Kidney (tissue), 14 donors: Measurements from ENCODE around the gene RALGAPB. TPM values are rescaled to one million over a fixed set of nuclear protein-coding genes. Genes with fewer than 3 reads are reported as not detected.
A peak's percentile ranks its signal among the peaks of the same experiment; 100 is the strongest.

Experiments used
- DNase-seq, 5 donors: peaks; one replicate each; pipeline ENCODE4 v3.0.0-alpha.2; 2013 to 2020
- FAIRE-seq: peaks from 2 replicates; lab custom pipeline; 2012; peaks lifted over from hg19 to GRCh38; lab: Jason Lieb, UNC
- H3K27ac ChIP-seq, 2 donors: one replicate each; pipeline ENCODE4 v1.7.0; 2013; ENCODE audit warnings: low read depth in 2 of 2, low read length in 2 of 2, inconsistent platforms in 1 of 2
- H3K27me3 ChIP-seq: one replicate; pipeline ENCODE4 v1.7.1; 2013; ENCODE audit warnings: low read length, inconsistent platforms; ENCODE audit not compliant: control insufficient read depth, insufficient read depth
- H3K36me3 ChIP-seq, 3 donors: one replicate each; pipeline versions ENCODE4 v1.7.0 to v1.7.1; 2013; ENCODE audit warnings: low read length in 3 of 3, control low read depth in 1 of 3, inconsistent platforms in 1 of 3; ENCODE audit not compliant: insufficient read depth in 3 of 3, control insufficient read depth in 2 of 3
- H3K4me1 ChIP-seq, 3 donors: one replicate each; pipeline versions ENCODE4 v1.7.0 to v1.7.1; 2013; ENCODE audit warnings: low read length in 3 of 3, inconsistent platforms in 1 of 3, low read depth in 1 of 3; ENCODE audit not compliant: control insufficient read depth in 2 of 3, insufficient read depth in 2 of 3
- H3K4me3 ChIP-seq, 3 donors: one replicate each; pipeline versions ENCODE4 v1.7.0 to v1.8.1; 2013; ENCODE audit warnings: low read length in 3 of 3, control low read depth in 1 of 3, inconsistent platforms in 1 of 3
- H3K9ac ChIP-seq, 3 donors: one replicate each; pipeline versions ENCODE4 v1.7.0 to v1.7.1; 2013; ENCODE audit warnings: low read length in 3 of 3, control low read depth in 1 of 3, inconsistent platforms in 1 of 3
- H3K9me3 ChIP-seq, 3 donors: one replicate each; pipeline versions ENCODE4 v1.7.0 to v1.7.1; 2013; ENCODE audit warnings: low read length in 3 of 3, control low read depth in 1 of 3, inconsistent platforms in 1 of 3; ENCODE audit not compliant: control insufficient read depth in 2 of 3, insufficient read depth in 1 of 3
- CTCF ChIP-seq: IDR thresholded peaks from 3 replicates; pipeline ENCODE4 v1.5.1; 2012; ENCODE audit warnings: mild to moderate bottlenecking, moderate library complexity, borderline replicate concordance; ENCODE audit not compliant: insufficient read depth; ENCODE audit errors: extremely low read depth
- intact Hi-C: fragments of 100-400 bp; cut with DNase I; formaldehyde crosslinking; loops from one replicate; pipeline ENCODE4 v1.11.1; 2022
- polyA plus RNA-seq: library from polyadenylated mRNA; stranded (reverse); fragments of 350-450 nt; fragmentation: Illumina TruSeq; extraction: RNeasy Lipid Tissue Mini Kit (QIAGEN cat#74804); gene quantifications from one replicate; pipeline ENCODE4 v1.2.3, GENCODE V29; 2014; ENCODE audit warnings: low read depth, low replicate concordance; ENCODE audit not compliant: insufficient read depth
- total RNA-seq: library from RNA; stranded (reverse); fragmentation: NEBNext Ultra II Directional; extraction: Animal tissue kit (Norgen Biotek cat#: 25700); gene quantifications from one replicate; pipeline ENCODE4 v1.2.1, GENCODE V29; 2021
- donor health status: control.
- donor health status: control.
- donor health status: control.
- donor health status: control.
- donor health status: control.
- donor health status: DM: yes; HTN: yes; CAD: no.
- donor health status: Normal renal cell carcinoma (clear cell type).

Gene RALGAPB
- total and polyA plus RNA-seq, 2 donors from 2014 or later: 9.4 to 43.3 TPM

GRCh38 chr20:38450412-38450975, 22.1 kb upstream of the RALGAPB start:
- H3K27ac ChIP-seq: no peak overlapping the region
- TF ChIP-seq CTCF: no peak
- DNase-seq: no peak

DNA sequence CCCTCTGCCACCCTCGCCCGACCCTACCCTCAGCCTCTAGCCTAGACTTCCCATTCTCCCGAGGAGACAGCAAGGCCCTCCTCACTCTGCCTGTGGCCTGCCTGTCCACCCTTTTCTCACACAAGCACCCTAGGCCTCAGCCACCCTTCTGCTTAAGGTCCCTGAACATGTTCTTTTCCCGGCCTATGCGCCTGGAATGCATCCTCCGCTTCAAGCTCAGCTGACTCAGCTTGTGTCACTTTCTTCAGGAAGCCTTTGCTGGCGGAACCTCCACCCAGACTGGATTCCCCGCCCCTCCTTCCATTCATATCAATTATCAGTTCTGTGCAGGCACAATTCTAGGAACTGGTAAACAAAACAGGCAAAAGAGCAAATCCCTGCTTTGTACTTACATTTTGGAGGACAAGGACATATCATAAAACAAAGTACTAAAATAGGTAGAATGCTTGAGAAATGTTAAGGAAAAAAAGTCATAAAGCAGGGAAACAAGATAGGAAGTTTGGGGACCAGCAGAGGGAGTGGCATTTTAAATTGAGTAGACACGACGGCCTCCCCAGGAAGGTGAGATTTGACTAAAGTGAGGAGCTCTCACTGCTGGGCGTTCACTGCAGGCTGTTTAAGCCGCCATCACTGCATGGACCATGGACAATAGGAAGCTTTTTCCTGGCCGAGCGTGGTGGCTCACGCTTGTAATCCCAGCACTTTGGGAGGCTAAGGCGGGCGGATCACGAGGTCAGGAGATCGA, 19.6 kb upstream of the RALGAPB start:
- peaks cover 0 to 18% (median 8%) of the 10 kb centered on the region in 3 donors for H3K36me3 ChIP-seq
- DNase-seq (no peak), FAIRE-seq (no peak)
- no peak overlapping the region for H3K9ac ChIP-seq
- H3K27ac ChIP-seq: peak overlapping the region in 1 of 2 donors; percentile 51
- TF ChIP-seq CTCF: no peak
- peaks cover 0 to 2% (median 0%) of the 10 kb centered on the region in 3 donors for H3K4me1 ChIP-seq
- no peak overlapping the region for H3K4me3 ChIP-seq
- no peaks in the 10 kb centered on the region for H3K27me3 ChIP-seq
- intact Hi-C loops: no loop called here
- no peaks in the 10 kb centered on the region for H3K9me3 ChIP-seq

More at GRCh38 chr20:38450412-38450975, 22.1 kb upstream of the RALGAPB start:
- H3K27me3 ChIP-seq: no peaks in the 10 kb centered on the region
- intact Hi-C loops: no loop called here
- no peak overlapping the region for H3K9ac ChIP-seq
- H3K9me3 ChIP-seq: no peaks in the 10 kb centered on the region
- H3K36me3 ChIP-seq: peaks cover 0 to 18% (median 8%) of the 10 kb centered on the region in 3 donors
- no peak overlapping the region for H3K4me3 ChIP-seq
- no peak for FAIRE-seq
- H3K4me1 ChIP-seq: peaks cover 0 to 11% (median 6%) of the 10 kb centered on the region in 3 donors

GRCh38 chr20:38453941-38454340, 18.7 kb upstream of the RALGAPB start:
- no peak for FAIRE-seq
- no peak for TF ChIP-seq CTCF
- H3K9me3 ChIP-seq: no peaks in the 10 kb centered on the region
- H3K36me3 ChIP-seq: peaks cover 0 to 15% (median 8%) of the 10 kb centered on the region in 3 donors
- peak in 2 of 5 donors; percentile 35 to 70 for DNase-seq
- no peaks in the 10 kb centered on the region for H3K4me1 ChIP-seq
- intact Hi-C loops: no loop called here
- H3K27me3 ChIP-seq: no peaks in the 10 kb centered on the region
- no peak overlapping the region for H3K27ac ChIP-seq
- H3K9ac ChIP-seq: no peak overlapping the region
- H3K4me3 ChIP-seq: no peak overlapping the region
